Upper lobe of left lung (tissue), 6 donors: ENCODE measurements around the gene MRPS15. TPM values are rescaled to one million over a fixed set of nuclear protein-coding genes. Genes with fewer than 3 reads are reported as not detected.
"Not testable (repeated sequence)": the region's sequence is repeated elsewhere in the genome, so short reads cannot be mapped to it uniquely, and the experiment has no call there.

ENCODE experiments used
- ATAC-seq, 2 donors: fragments of 200-7000 bp; cut with Tn5 transposase; one replicate each; pipeline ENCODE4 v1.9.1; 2022; ENCODE audit warnings: mild to moderate bottlenecking in 2 of 2, moderate library complexity in 2 of 2; ENCODE audit not compliant: low FRiP score in 2 of 2
- DNase-seq, 2 donors: peaks; one replicate each; pipeline ENCODE4 v3.0.0-alpha.2; 2019 to 2020
- H3K27ac ChIP-seq, 4 donors: fragments of 200-600 bp; sonication (generic); one replicate each; pipeline ENCODE4 v1.5.1; 2016 to 2019
- H3K27me3 ChIP-seq, 4 donors: fragments of 200-600 bp; sonication (generic); one replicate each; pipeline ENCODE4 v1.5.1; 2017 to 2019
- H3K36me3 ChIP-seq, 4 donors: fragments of 200-600 bp; sonication (generic); one replicate each; pipeline ENCODE4 v1.5.1; 2016 to 2019
- H3K4me1 ChIP-seq, 4 donors: fragments of 200-600 bp; sonication (generic); one replicate each; pipeline ENCODE4 v1.5.1; 2018 to 2019
- H3K4me3 ChIP-seq, 4 donors: fragments of 200-600 bp; sonication (generic); one replicate each; pipeline ENCODE4 v1.5.1; 2017 to 2019; ENCODE audit warnings: mild to moderate bottlenecking in 2 of 4, moderate library complexity in 1 of 4
- H3K9me3 ChIP-seq, 4 donors: fragments of 200-600 bp; sonication (generic); one replicate each; pipeline ENCODE4 v1.5.1; 2018 to 2019
- CTCF ChIP-seq, 6 experiments: fragments of 450-650 bp in 4 of 6; fragments of 200-600 bp in 2 of 6; sonication (generic) in 2 of 6; IDR thresholded peaks; one replicate each; pipeline ENCODE4 v1.5.1; 2016 to 2019; ENCODE audit warnings: antibody characterized with exemption in 6 of 6
- EP300 ChIP-seq, 4 donors: sonication (generic); formaldehyde crosslinking; IDR thresholded peaks; one replicate each; pipeline ENCODE4 v1.5.1; 2017; ENCODE audit warnings: antibody characterized with exemption in 4 of 4, control low read depth in 2 of 4
- POLR2A ChIP-seq, 4 donors: fragments of 450-650 bp; IDR thresholded peaks; one replicate each; pipeline ENCODE4 v1.5.1; 2016 to 2017; ENCODE audit warnings: antibody characterized with exemption in 4 of 4, mild to moderate bottlenecking in 2 of 4
- POLR2AphosphoS5 ChIP-seq, 2 donors: sonication (generic); formaldehyde crosslinking; IDR thresholded peaks; one replicate each; pipeline ENCODE4 v1.5.1; 2017; ENCODE audit warnings: antibody characterized with exemption in 2 of 2
- WGBS, 2 donors: methylation state at CpG; one replicate each; pipeline ENCODE4 v1.1.5; 2017 to 2018; 5-methylcytosine and 5-hydroxymethylcytosine counted together
- total RNA-seq, 6 donors: library from RNA; depleted of rRNA in 4 of 6; stranded (reverse); fragments of >200 nt in 4 of 6; gene quantifications; one replicate each; pipeline versions ENCODE4 v1.1.0 to v1.2.1, GENCODE V29; 2016 to 2021
- donor health status: DM: no; HTN: no; CAD: no; lungs with moderate emphysema.
- donor health status: DM: no; HTN: yes; CAD: no; lungs with severe emphysema.

MRPS15 gene
- total RNA-seq, 6 donors from 2014 or later = 43.0 to 83.6 (median 66.1) TPM

DNA sequence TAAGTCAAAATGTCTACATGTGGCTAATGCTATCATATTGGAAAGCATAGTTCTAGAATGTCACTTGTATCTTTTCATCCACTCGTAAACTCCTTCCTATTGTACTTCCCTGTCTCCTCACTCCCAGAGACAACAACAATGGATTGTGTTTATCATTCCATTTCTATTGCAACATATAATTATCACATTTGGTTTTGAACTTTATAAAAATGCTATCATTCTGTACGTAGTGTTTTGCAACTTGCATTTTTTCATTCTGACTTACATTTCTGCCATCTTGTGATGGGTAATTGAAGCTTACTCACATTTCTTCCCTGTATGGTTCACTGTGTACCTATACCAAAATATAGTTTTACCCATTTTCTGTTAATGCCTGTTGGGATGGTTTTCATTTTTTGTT, 33.0 kb upstream of the MRPS15 start:
- no peaks in the 10 kb centered on the region for H3K4me1 ChIP-seq
- H3K4me3 ChIP-seq = no peak overlapping the region
- 62 to 78% methylated on average over 2 of the region's 2 CpGs for WGBS, 2 donors
- no peak overlapping the region for H3K27ac ChIP-seq
- no peaks in the 10 kb centered on the region for H3K9me3 ChIP-seq
- no peaks in the 10 kb centered on the region for H3K36me3 ChIP-seq
- ATAC-seq (no peak), DNase-seq (no peak)
- H3K27me3 ChIP-seq = no peaks in the 10 kb centered on the region
- no peak for TF ChIP-seq CTCF (IDR thresholded peaks at IDR 0.05)
- TF ChIP-seq POLR2AphosphoS5 (IDR thresholded peaks at IDR 0.05) = no peak
- no peak for TF ChIP-seq EP300 (IDR thresholded peaks at IDR 0.05)
- no peak for TF ChIP-seq POLR2A (IDR thresholded peaks at IDR 0.05)

- Histone ChIP-seq H3K9me3 (no peaks in the 10 kb centered on the region), H3K36me3 (no peaks in the 10 kb centered on the region), H3K4me3 (no peak overlapping the region), H3K27ac (no peak overlapping the region), H3K4me1 (no peaks in the 10 kb centered on the region), H3K27me3 (no peaks in the 10 kb centered on the region)
- no peak for DNase-seq
- no peak for ATAC-seq
- 68 to 82% methylated on average over 5 of the region's 5 CpGs for WGBS, 2 donors
- TF ChIP-seq EP300 (IDR thresholded peaks at IDR 0.05) (no peak), POLR2AphosphoS5 (IDR thresholded peaks at IDR 0.05) (no peak), CTCF (IDR thresholded peaks at IDR 0.05) (no peak), POLR2A (IDR thresholded peaks at IDR 0.05) (no peak)
Measured at GRCh38 chr1:36494971-36495370, 30.8 kb upstream of the MRPS15 start.

- no peak for DNase-seq
- Histone ChIP-seq H3K27me3 (no peaks in the 10 kb centered on the region), H3K27ac (no peak overlapping the region), H3K4me3 (no peak overlapping the region), H3K4me1 (peaks cover 0 to 6% (median 2%) of the 10 kb centered on the region in 4 donors), H3K36me3 (no peaks in the 10 kb centered on the region), H3K9me3 (no peaks in the 10 kb centered on the region)
- WGBS, 2 donors = 90 to 93% methylated on average over 9 of the region's 9 CpGs
- no peak for TF ChIP-seq POLR2AphosphoS5 (IDR thresholded peaks at IDR 0.05)
- no peak for TF ChIP-seq CTCF (IDR thresholded peaks at IDR 0.05)
- TF ChIP-seq EP300 (IDR thresholded peaks at IDR 0.05) = no peak
- TF ChIP-seq POLR2A (IDR thresholded peaks at IDR 0.05) = no peak
- no peak for ATAC-seq
Measured at GRCh38 chr1:36493524-36493923, 29.3 kb upstream of the MRPS15 start.

GRCh38 chr1:36492491-36492890, 28.3 kb upstream of the MRPS15 start:
- no peak overlapping the region for H3K4me3 ChIP-seq
- H3K4me1 ChIP-seq = peaks cover 2 to 13% (median 9%) of the 10 kb centered on the region in 4 donors
- no peaks in the 10 kb centered on the region for H3K36me3 ChIP-seq
- no peaks in the 10 kb centered on the region for H3K27me3 ChIP-seq
- no peaks in the 10 kb centered on the region for H3K9me3 ChIP-seq
- TF ChIP-seq CTCF (IDR thresholded peaks at IDR 0.05) (no peak), POLR2AphosphoS5 (IDR thresholded peaks at IDR 0.05) (no peak), POLR2A (IDR thresholded peaks at IDR 0.05) (no peak)
- ATAC-seq (no peak), DNase-seq (peak in 1 of 2 donors; percentile 16)
- no peak overlapping the region for H3K27ac ChIP-seq
- WGBS, 2 donors = 41 to 45% methylated on average over 9 of the region's 9 CpGs

GRCh38 chr1:36489258-36490051, 25.3 kb upstream of the MRPS15 start:
- H3K9me3 ChIP-seq, H3K36me3 ChIP-seq, H3K27me3 ChIP-seq, H3K4me3 ChIP-seq, ATAC-seq: not testable (repeated sequence)
- peak in 1 of 2 donors; percentile 20 for DNase-seq
- WGBS, 2 donors = 57 to 58% methylated on average over 10 of the region's 10 CpGs
- Histone ChIP-seq H3K4me1 (peaks cover 19 to 31% (median 25%) of the 10 kb centered on the region in 4 donors), H3K27ac (peak overlapping the region in 2 of 4 donors; percentile 87 to 89)
